Activated CD8-positive, alpha-beta T cell treated with anti-CD3 and anti-CD28 coated beads for 36 hours (primary cell): ENCODE results near the gene MEF2A. TPM values are rescaled to one million over a fixed set of nuclear protein-coding genes. Genes with fewer than 3 reads are reported as not detected.
A peak's percentile ranks its signal among the peaks of the same experiment; 100 is the strongest.

Experiments used
- ATAC-seq: fragments of 200-7000 bp; cut with Tn5 transposase; one replicate; pipeline ENCODE4 v1.10.0; 2021; ENCODE audit warnings: mild to moderate bottlenecking, moderate library complexity
- CTCF ChIA-PET: fragments of 350-600 bp; sonication (Branson Sonifier 250); formaldehyde crosslinking; loops from one replicate; lab custom pipeline; 2021; ENCODE audit warnings: antibody characterized with exemption; lab: Charles Lee
- POLR2A ChIA-PET: fragments of 350-600 bp; sonication (Branson Sonifier 250); formaldehyde crosslinking; loops from one replicate; lab custom pipeline; 2021; ENCODE audit warnings: antibody characterized with exemption; lab: Charles Lee
- DNase-seq: peaks from one replicate; pipeline ENCODE4 v3.0.0-alpha.2; 2020
- H3K27ac Mint-ChIP-seq: one replicate; pipeline ENCODE4 v1.8.0; 2021; ENCODE audit warnings: mild to moderate bottlenecking, mixed read lengths
- H3K27me3 Mint-ChIP-seq: one replicate; pipeline ENCODE4 v1.8.0; 2021; ENCODE audit warnings: mixed read lengths
- H3K36me3 Mint-ChIP-seq: one replicate; pipeline ENCODE4 v1.8.0; 2021; ENCODE audit warnings: low read depth, mixed read lengths
- H3K4me1 Mint-ChIP-seq: one replicate; pipeline ENCODE4 v1.8.0; 2021; ENCODE audit warnings: low read depth, mixed read lengths
- H3K4me3 Mint-ChIP-seq: one replicate; pipeline ENCODE4 v1.8.0; 2021; ENCODE audit warnings: mild to moderate bottlenecking, moderate library complexity, mixed read lengths
- H3K9me3 Mint-ChIP-seq: one replicate; pipeline ENCODE4 v1.8.0; 2021; ENCODE audit warnings: mixed read lengths
- intact Hi-C: fragments of 100-400 bp; cut with micrococcal nuclease; formaldehyde crosslinking; loops from one replicate; pipeline ENCODE4 v1.10.0; 2022
- total RNA-seq, 2 experiments: library from RNA; stranded (reverse); gene quantifications; one replicate each; pipeline ENCODE4 v1.2.3, GENCODE V29; 2021
- TF ChIP-seq, protein P1 (sequence below): fragments of 200-600 bp; IDR thresholded peaks from one replicate; pipeline ENCODE4 v1.8.0; 2022; ENCODE audit warnings: antibody characterized with exemption, mild to moderate bottlenecking

Gene MEF2A
- total RNA-seq, 2 experiments from 2014 or later = 16.4 to 17.6 TPM

DNA sequence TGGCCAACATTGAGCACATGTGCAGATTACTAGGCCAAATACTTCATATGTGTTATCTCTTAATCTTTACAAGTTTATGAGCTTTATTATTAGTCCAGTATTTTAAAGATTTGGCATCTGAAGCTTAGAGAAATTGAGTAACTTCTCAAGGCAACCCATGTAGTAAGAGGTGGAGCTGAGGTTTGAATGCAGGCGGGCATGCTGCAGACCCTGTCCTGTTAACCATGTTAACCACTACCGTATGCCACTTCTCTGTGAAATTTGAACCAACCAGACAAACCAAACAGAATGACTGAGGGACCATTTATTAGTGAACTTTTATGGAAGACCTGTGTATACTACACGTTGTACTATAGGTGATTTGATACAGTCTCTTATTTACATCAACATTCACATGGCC, 49.7 kb downstream of the MEF2A start:
- TF ChIP-seq, protein P1, sequence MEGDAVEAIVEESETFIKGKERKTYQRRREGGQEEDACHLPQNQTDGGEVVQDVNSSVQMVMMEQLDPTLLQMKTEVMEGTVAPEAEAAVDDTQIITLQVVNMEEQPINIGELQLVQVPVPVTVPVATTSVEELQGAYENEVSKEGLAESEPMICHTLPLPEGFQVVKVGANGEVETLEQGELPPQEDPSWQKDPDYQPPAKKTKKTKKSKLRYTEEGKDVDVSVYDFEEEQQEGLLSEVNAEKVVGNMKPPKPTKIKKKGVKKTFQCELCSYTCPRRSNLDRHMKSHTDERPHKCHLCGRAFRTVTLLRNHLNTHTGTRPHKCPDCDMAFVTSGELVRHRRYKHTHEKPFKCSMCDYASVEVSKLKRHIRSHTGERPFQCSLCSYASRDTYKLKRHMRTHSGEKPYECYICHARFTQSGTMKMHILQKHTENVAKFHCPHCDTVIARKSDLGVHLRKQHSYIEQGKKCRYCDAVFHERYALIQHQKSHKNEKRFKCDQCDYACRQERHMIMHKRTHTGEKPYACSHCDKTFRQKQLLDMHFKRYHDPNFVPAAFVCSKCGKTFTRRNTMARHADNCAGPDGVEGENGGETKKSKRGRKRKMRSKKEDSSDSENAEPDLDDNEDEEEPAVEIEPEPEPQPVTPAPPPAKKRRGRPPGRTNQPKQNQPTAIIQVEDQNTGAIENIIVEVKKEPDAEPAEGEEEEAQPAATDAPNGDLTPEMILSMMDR = no peak
- Mint-ChIP-seq H3K27me3 (no peaks in the 10 kb centered on the region), H3K36me3 (peaks cover 4% of the 10 kb centered on the region), H3K27ac (no peak overlapping the region), H3K4me1 (peaks cover 67% of the 10 kb centered on the region), H3K9me3 (no peaks in the 10 kb centered on the region), H3K4me3 (no peak overlapping the region)
- DNase-seq (no peak), ATAC-seq (no peak)
- ChIA-PET CTCF (interaction anchor here (1.0 kb wide), 2 partner anchors 48 to 89 kb away, joined by 3 to 4 read pairs; no protein-coding TSS in a partner anchor), POLR2A (no interaction called here)
- intact Hi-C loops = no loop called here

DNA sequence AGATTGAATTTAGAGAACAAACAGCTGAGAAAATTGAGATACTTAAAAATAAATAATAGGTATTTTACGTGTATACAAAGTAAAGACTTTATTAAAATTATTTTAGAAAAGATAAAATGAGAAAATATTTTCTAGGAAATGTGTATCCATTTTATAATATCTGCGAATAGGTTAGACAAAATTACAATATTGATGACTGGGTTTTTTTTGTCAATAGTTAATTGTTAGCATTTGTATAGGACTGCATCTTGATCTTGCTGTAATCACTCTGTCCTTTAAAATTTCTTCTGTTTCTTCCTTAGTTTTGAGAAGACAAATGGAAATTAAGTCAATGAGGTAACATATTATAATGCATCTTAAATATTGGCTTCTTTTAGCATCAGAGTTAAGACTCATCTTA, 50.3 kb downstream of the MEF2A start:
- ChIA-PET CTCF (interaction anchor here (1.0 kb wide), 1 partner anchor 88 kb away, joined by 3 read pairs; no protein-coding TSS in a partner anchor), POLR2A (no interaction called here)
- peaks cover 66% of the 10 kb centered on the region for H3K4me1 Mint-ChIP-seq
- H3K36me3 Mint-ChIP-seq = peaks cover 3% of the 10 kb centered on the region
- no peak overlapping the region for H3K4me3 Mint-ChIP-seq
- TF ChIP-seq, protein P1 = no peak
- intact Hi-C loops = no loop called here
- no peak overlapping the region for H3K27ac Mint-ChIP-seq
- H3K9me3 Mint-ChIP-seq = no peaks in the 10 kb centered on the region
- DNase-seq (no peak), ATAC-seq (no peak)
- H3K27me3 Mint-ChIP-seq = no peaks in the 10 kb centered on the region

DNA sequence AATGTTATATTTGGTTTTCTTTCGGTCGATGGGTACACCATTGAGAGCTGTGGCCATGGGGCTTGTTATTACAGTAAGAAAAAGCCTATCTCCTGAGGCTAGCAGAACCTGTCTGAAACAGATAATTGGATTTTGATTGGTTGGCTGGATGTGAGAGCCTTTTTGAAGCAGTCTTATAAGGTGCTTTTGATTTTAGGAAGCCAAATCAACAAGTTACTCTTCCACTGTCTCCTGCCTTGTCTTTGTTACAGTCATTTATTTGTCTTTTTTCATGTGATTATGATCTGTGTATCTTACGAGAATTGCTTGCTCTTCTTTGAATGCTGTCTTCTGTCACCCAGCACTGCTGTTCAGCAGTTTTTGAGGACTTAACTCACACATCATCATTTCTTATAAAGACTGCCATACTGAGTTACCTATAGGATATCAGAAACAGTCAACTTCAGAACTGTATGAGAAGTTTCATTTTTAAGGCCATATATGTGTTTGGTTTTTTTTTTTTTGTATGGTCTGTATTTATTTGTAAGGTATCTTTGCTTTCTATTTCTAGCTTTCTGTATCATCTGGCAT, 51.1 kb downstream of the MEF2A start:
- Mint-ChIP-seq H3K36me3 (peaks cover 4% of the 10 kb centered on the region), H3K27me3 (no peaks in the 10 kb centered on the region), H3K9me3 (no peaks in the 10 kb centered on the region), H3K27ac (peak overlapping the region; percentile 66), H3K4me3 (no peak overlapping the region), H3K4me1 (peaks cover 63% of the 10 kb centered on the region)
- TF ChIP-seq, protein P1 = no peak
- DNase-seq (no peak), ATAC-seq (peak; percentile 51)
- ChIA-PET POLR2A (no interaction called here), CTCF (no interaction called here)
- intact Hi-C loops = no loop called here

DNA sequence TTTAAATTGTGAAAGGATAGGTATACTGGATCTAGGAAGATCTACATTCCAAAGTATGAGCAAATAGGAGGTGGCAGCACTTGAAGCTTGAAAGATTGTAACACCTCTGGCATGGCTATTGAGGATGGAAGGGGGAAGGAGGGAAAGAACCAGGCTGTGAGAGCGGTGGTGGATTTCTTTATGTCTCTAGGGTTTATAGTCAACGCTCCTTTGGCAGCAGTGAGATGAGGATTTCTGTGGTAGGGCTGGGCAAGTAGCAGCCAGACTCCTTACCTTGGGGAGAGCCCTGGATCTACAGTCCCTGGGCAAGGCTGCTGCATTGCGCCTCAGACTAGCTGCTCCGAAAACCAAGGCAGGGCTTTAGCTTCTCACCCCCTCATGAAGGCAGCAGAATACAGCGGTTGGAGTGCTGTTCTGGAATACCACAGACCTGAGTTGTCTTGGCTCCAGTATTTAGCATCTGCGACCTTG, 53.2 kb downstream of the MEF2A start:
- Mint-ChIP-seq H3K36me3 (peaks cover 7% of the 10 kb centered on the region), H3K4me1 (peaks cover 53% of the 10 kb centered on the region), H3K27ac (no peak overlapping the region), H3K27me3 (no peaks in the 10 kb centered on the region), H3K9me3 (peaks cover 5% of the 10 kb centered on the region), H3K4me3 (no peak overlapping the region)
- ChIA-PET POLR2A (no interaction called here), CTCF (interaction anchor here (0.9 kb wide), 1 partner anchor 85 kb away, joined by 3 read pairs; no protein-coding TSS in a partner anchor)
- ATAC-seq (no peak), DNase-seq (no peak)
- TF ChIP-seq, protein P1 = no peak
- intact Hi-C loops = no loop called here

DNA sequence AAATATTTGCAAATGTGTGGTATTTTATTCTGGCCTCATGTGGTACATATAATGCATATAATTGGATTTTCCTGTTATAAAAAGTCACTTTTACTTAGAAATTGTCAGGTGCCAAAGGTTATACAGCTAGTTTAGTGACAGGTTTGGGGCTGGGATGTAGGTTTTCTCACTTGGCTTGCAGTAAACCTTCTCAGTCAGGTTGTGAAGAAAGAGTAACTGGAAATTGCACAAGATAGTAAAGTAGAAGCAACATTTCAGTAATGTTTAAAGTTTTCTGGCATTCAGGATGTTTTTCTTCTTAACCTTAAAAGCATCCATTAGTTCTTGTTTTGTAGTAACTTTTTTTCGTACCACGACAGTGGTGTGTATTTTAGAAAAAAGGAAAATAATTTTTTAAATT, 53.9 kb downstream of the MEF2A start:
- peaks cover 45% of the 10 kb centered on the region for H3K4me1 Mint-ChIP-seq
- no peak overlapping the region for H3K27ac Mint-ChIP-seq
- no peaks in the 10 kb centered on the region for H3K27me3 Mint-ChIP-seq
- TF ChIP-seq, protein P1 = no peak
- no peak overlapping the region for H3K4me3 Mint-ChIP-seq
- ChIA-PET POLR2A (no interaction called here), CTCF (no interaction called here)
- intact Hi-C loops = no loop called here
- peaks cover 13% of the 10 kb centered on the region for H3K36me3 Mint-ChIP-seq
- no peak for DNase-seq
- H3K9me3 Mint-ChIP-seq = peaks cover 7% of the 10 kb centered on the region
- no peak for ATAC-seq
